Vagina (tissue), 2 donors: ENCODE data around the gene TNS1.

Source experiments
- CTCF ChIP-seq, 3 experiments: fragments of 450-650 bp in 2 of 3; fragments of 200-600 bp in 1 of 3; sonication (generic) in 1 of 3; IDR thresholded peaks; one replicate each; pipeline ENCODE4 v1.5.1; 2017 to 2019; ENCODE audit warnings: antibody characterized with exemption in 3 of 3, mild to moderate bottlenecking in 2 of 3, moderate library complexity in 2 of 3
- POLR2A ChIP-seq, 2 donors: fragments of 450-650 bp; IDR thresholded peaks; one replicate each; pipeline ENCODE4 v1.6.1; 2017; ENCODE audit warnings: antibody characterized with exemption in 2 of 2, mild to moderate bottlenecking in 2 of 2, moderate library complexity in 2 of 2

GRCh38 chr2:217951091-217951490 lies 51.7 kb downstream of the TNS1 start:
- TF ChIP-seq CTCF (IDR thresholded peaks at IDR 0.05) (no peak), POLR2A (IDR thresholded peaks at IDR 0.05) (no peak)
